IPS-20b (cell line): ENCODE measurements around the gene CWF19L1.
"Not testable (repeated sequence)": the region's sequence is repeated elsewhere in the genome, so short reads cannot be mapped to it uniquely, and the experiment has no call there.

ENCODE experiments used
- H3K27ac ChIP-seq: one replicate; pipeline ENCODE4 v1.5.1; 2013; ENCODE audit warnings: low read length
- H3K27me3 ChIP-seq: 2 replicates; pipeline ENCODE4 v1.6.1; 2013; ENCODE audit warnings: mild to moderate bottlenecking, low read length, inconsistent platforms; ENCODE audit not compliant: insufficient read depth
- H3K36me3 ChIP-seq: 2 replicates; pipeline ENCODE4 v1.6.1; 2013; ENCODE audit warnings: low read depth, mild to moderate bottlenecking, inconsistent platforms, low read length, moderate library complexity; ENCODE audit not compliant: insufficient read depth
- H3K4me1 ChIP-seq: 2 replicates; pipeline ENCODE4 v1.6.1; 2013; ENCODE audit warnings: mild to moderate bottlenecking, control low read depth, inconsistent platforms, low read length, moderate library complexity; ENCODE audit not compliant: insufficient read depth
- H3K4me3 ChIP-seq: 2 replicates; pipeline ENCODE4 v1.5.1; 2013; ENCODE audit warnings: mild to moderate bottlenecking, low read length, inconsistent platforms
- H3K9ac ChIP-seq: 2 replicates; pipeline ENCODE4 v1.6.1; 2013; ENCODE audit warnings: low read depth, mild to moderate bottlenecking, inconsistent platforms, low read length, moderate library complexity
- H3K9me3 ChIP-seq: 2 replicates; pipeline ENCODE4 v1.6.1; 2013; ENCODE audit warnings: mild to moderate bottlenecking, low read depth, low read length, inconsistent platforms; ENCODE audit not compliant: insufficient read depth

The CWF19L1 gene

GRCh38 chr10:100267239-100268104, at the start of gene CWF19L1:
Gene CWF19L1 (minus strand): TSS chr10:100267638. CDS start chr10:100267593, 45 bp downstream.
- peak within 1 kb of the TSS; percentile 68 for H3K27ac ChIP-seq
- peak within 1 kb of the TSS; percentile 99 for H3K4me3 ChIP-seq
- no peaks in the 10 kb centered on the region for H3K36me3 ChIP-seq
- no peaks in the 10 kb centered on the region for H3K9me3 ChIP-seq
- H3K4me1 ChIP-seq = no peaks in the 10 kb centered on the region
- H3K27me3 ChIP-seq = no peaks in the 10 kb centered on the region
- peak within 1 kb of the TSS; percentile 95 for H3K9ac ChIP-seq

GRCh38 chr10:100315615-100316014, 48.2 kb upstream of the CWF19L1 start:
- Histone ChIP-seq H3K27ac (no peak overlapping the region), H3K4me3 (no peak overlapping the region), H3K4me1 (no peaks in the 10 kb centered on the region), H3K27me3 (peaks cover 35% of the 10 kb centered on the region), H3K36me3 (no peaks in the 10 kb centered on the region), H3K9me3 (no peaks in the 10 kb centered on the region), H3K9ac (no peak overlapping the region)

- Histone ChIP-seq H3K9ac (no peak overlapping the region), H3K4me1 (no peaks in the 10 kb centered on the region)
These were observed 43.9 kb upstream of the CWF19L1 start for GRCh38 chr10:100311298-100311697.

GRCh38 chr10:100307684-100308083, 40.2 kb upstream of the CWF19L1 start:
- Histone ChIP-seq H3K4me3 (no peak overlapping the region), H3K9me3 (no peaks in the 10 kb centered on the region), H3K27ac (no peak overlapping the region), H3K36me3 (no peaks in the 10 kb centered on the region), H3K27me3 (peaks cover 22% of the 10 kb centered on the region), H3K4me1 (no peaks in the 10 kb centered on the region), H3K9ac (no peak overlapping the region)

More at GRCh38 chr10:100311298-100311697, 43.9 kb upstream of the CWF19L1 start:
- Histone ChIP-seq H3K27me3 (peaks cover 27% of the 10 kb centered on the region), H3K27ac (no peak overlapping the region), H3K36me3 (no peaks in the 10 kb centered on the region), H3K9me3 (no peaks in the 10 kb centered on the region), H3K4me3 (no peak overlapping the region)

- H3K27ac ChIP-seq = no peak overlapping the region
- no peak overlapping the region for H3K4me3 ChIP-seq
- no peaks in the 10 kb centered on the region for H3K9me3 ChIP-seq
- H3K4me1 ChIP-seq = peaks cover 3% of the 10 kb centered on the region; the same call in 1 of the 2 replicates
- H3K9ac ChIP-seq = no peak overlapping the region
- no peaks in the 10 kb centered on the region for H3K36me3 ChIP-seq
- H3K27me3 ChIP-seq = peaks cover 13% of the 10 kb centered on the region
These were observed 39.4 kb upstream of the CWF19L1 start for GRCh38 chr10:100306861-100307260.

GRCh38 chr10:100304414-100304813, 37.0 kb upstream of the CWF19L1 start:
- no peak overlapping the region for H3K27ac ChIP-seq
- H3K27me3 ChIP-seq = peaks cover 5% of the 10 kb centered on the region; the same call in 1 of the 2 replicates
- H3K9me3 ChIP-seq = no peaks in the 10 kb centered on the region
- H3K36me3 ChIP-seq = no peaks in the 10 kb centered on the region
- H3K4me3 ChIP-seq = no peak overlapping the region
- H3K4me1 ChIP-seq = peaks cover 12% of the 10 kb centered on the region; the same call in 1 of the 2 replicates
- no peak overlapping the region for H3K9ac ChIP-seq

- Histone ChIP-seq H3K4me3 (no peak overlapping the region), H3K27ac (no peak overlapping the region), H3K4me1 (peaks cover 12% of the 10 kb centered on the region; the same call in 1 of the 2 replicates), H3K36me3 (no peaks in the 10 kb centered on the region), H3K9ac (no peak overlapping the region), H3K27me3 (peaks cover 5% of the 10 kb centered on the region; the same call in 1 of the 2 replicates), H3K9me3 (no peaks in the 10 kb centered on the region)
These were observed 36.4 kb upstream of the CWF19L1 start for GRCh38 chr10:100303724-100304319.

GRCh38 chr10:100301123-100301522, 33.7 kb upstream of the CWF19L1 start:
- H3K9me3 ChIP-seq, H3K9ac ChIP-seq, H3K36me3 ChIP-seq, H3K27ac ChIP-seq, H3K27me3 ChIP-seq, H3K4me3 ChIP-seq: not testable (repeated sequence)
- peaks cover 12% of the 10 kb centered on the region; the same call in 1 of the 2 replicates for H3K4me1 ChIP-seq

- Histone ChIP-seq H3K9ac (no peak overlapping the region), H3K27ac (no peak overlapping the region), H3K36me3 (no peaks in the 10 kb centered on the region), H3K27me3 (no peaks in the 10 kb centered on the region; the same call in 1 of the 2 replicates), H3K9me3 (no peaks in the 10 kb centered on the region), H3K4me1 (peaks cover 12% of the 10 kb centered on the region; the same call in 1 of the 2 replicates), H3K4me3 (no peak overlapping the region)
These were observed 29.8 kb upstream of the CWF19L1 start for GRCh38 chr10:100297242-100297641.

GRCh38 chr10:100293066-100293465, 25.6 kb upstream of the CWF19L1 start:
- H3K27me3 ChIP-seq = no peaks in the 10 kb centered on the region; the same call in 1 of the 2 replicates
- no peak overlapping the region for H3K27ac ChIP-seq
- H3K9me3 ChIP-seq = no peaks in the 10 kb centered on the region
- no peak overlapping the region for H3K9ac ChIP-seq
- no peaks in the 10 kb centered on the region for H3K36me3 ChIP-seq
- no peaks in the 10 kb centered on the region for H3K4me1 ChIP-seq
- H3K4me3 ChIP-seq = no peak overlapping the region

- H3K4me1 ChIP-seq, H3K9ac ChIP-seq: not testable (repeated sequence)
These were observed 24.9 kb upstream of the CWF19L1 start for GRCh38 chr10:100292300-100292699.

GRCh38 chr10:100291356-100291755, 23.9 kb upstream of the CWF19L1 start:
- Histone ChIP-seq H3K36me3 (no peaks in the 10 kb centered on the region), H3K27me3 (no peaks in the 10 kb centered on the region; the same call in 1 of the 2 replicates), H3K9me3 (no peaks in the 10 kb centered on the region), H3K4me1 (peaks cover 5% of the 10 kb centered on the region; the same call in 1 of the 2 replicates), H3K9ac (no peak overlapping the region), H3K27ac (no peak overlapping the region), H3K4me3 (no peak overlapping the region)

More at GRCh38 chr10:100292300-100292699, 24.9 kb upstream of the CWF19L1 start:
- H3K36me3 ChIP-seq, H3K27me3 ChIP-seq, H3K9me3 ChIP-seq, H3K4me3 ChIP-seq, H3K27ac ChIP-seq: not testable (repeated sequence)
